SK-N-SH treated with all-trans-retinoic acid at 6 μM for 48 hours (cell line): ENCODE measurements around the gene CACNG1.

Experiments used
- BACH2 ChIP-seq: fragments of 250-450 bp; sonication (Bioruptor Pico); IDR thresholded peaks from 2 replicates; pipeline ENCODE4 v1.9.0; 2021; ENCODE audit warnings: mild to moderate bottlenecking, borderline replicate concordance
- CREB5 ChIP-seq: fragments of 250-450 bp; sonication (Bioruptor Pico); IDR thresholded peaks from 2 replicates; pipeline ENCODE4 v1.5.1; 2020; ENCODE audit warnings: low read depth, mild to moderate bottlenecking, moderate library complexity
- GLIS3 ChIP-seq: fragments of 250-450 bp; sonication (Bioruptor Pico); IDR thresholded peaks from 2 replicates; pipeline ENCODE4 v1.5.0; 2020; ENCODE audit warnings: mild to moderate bottlenecking, moderate library complexity
- ISL1 ChIP-seq: fragments of 250-450 bp; sonication (Bioruptor Pico); IDR thresholded peaks from 2 replicates; pipeline ENCODE4 v2.1.2; 2022; ENCODE audit warnings: mild to moderate bottlenecking, moderate library complexity
- OSR1 ChIP-seq: fragments of 250-450 bp; sonication (Bioruptor Pico); IDR thresholded peaks from 2 replicates; pipeline ENCODE4 v1.8.0; 2022; ENCODE audit warnings: moderate library complexity, mild to moderate bottlenecking, inconsistent platforms
- PATZ1 ChIP-seq: fragments of 250-450 bp; sonication (Bioruptor Pico); IDR thresholded peaks from 2 replicates; pipeline ENCODE4 v1.8.0; 2020; ENCODE audit warnings: mild to moderate bottlenecking, moderate library complexity, borderline replicate concordance
- RARB ChIP-seq: fragments of 250-450 bp; sonication (Bioruptor Pico); IDR thresholded peaks from 2 replicates; pipeline ENCODE4 v1.8.0; 2021; ENCODE audit warnings: mild to moderate bottlenecking, moderate library complexity
- TOX ChIP-seq: fragments of 250-450 bp; sonication (Bioruptor Pico); IDR thresholded peaks from 2 replicates; pipeline ENCODE4 v1.8.0; 2021; ENCODE audit warnings: mild to moderate bottlenecking, moderate library complexity, borderline replicate concordance
- TSHZ2 ChIP-seq: fragments of 250-450 bp; sonication (Bioruptor Pico); IDR thresholded peaks from 2 replicates; pipeline ENCODE4 v1.5.0; 2020; ENCODE audit warnings: mild to moderate bottlenecking, moderate library complexity
- ZFP3 ChIP-seq: fragments of 250-450 bp; sonication (Bioruptor Pico); IDR thresholded peaks from 2 replicates; pipeline ENCODE4 v1.5.0; 2020; ENCODE audit warnings: mild to moderate bottlenecking, moderate library complexity
- ZNF8 ChIP-seq: fragments of 450-650 bp; formaldehyde crosslinking; IDR thresholded peaks from 2 replicates; pipeline ENCODE4 v1.5.0; 2020; ENCODE audit warnings: mild to moderate bottlenecking, moderate library complexity
- TF ChIP-seq, protein P1 (sequence below): fragments of 250-450 bp; sonication (Bioruptor Pico); IDR thresholded peaks from 2 replicates; pipeline ENCODE4 v1.8.0; 2021; ENCODE audit warnings: low read depth, mild to moderate bottlenecking, moderate library complexity, borderline replicate concordance

DNA sequence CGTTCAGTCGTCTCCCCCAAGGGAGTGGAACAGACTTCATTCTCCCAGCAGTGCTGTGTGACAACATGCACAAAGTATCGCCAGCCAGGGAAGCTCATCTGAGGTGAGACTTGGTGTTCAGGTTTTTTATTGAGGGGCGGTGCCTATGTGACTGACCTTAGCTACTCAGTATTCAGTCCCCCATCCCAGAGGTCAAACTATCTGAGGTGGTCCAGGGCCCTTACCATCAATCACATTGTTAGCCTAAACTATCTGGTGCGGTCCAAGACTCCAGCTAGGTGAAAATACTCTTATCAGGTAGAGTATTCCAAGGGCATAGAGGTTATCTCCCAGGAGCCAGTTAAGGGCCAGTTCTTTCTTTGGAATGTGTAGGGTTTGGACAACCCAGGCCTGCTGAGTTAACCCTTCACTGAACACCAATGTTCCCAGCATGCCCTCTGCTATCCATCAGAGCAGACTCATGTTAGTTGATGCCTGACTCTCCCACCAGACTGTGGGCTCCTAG is 5.4 kb upstream of the CACNG1 start:
- no peak for TF ChIP-seq ZFP3
- no peak for TF ChIP-seq CREB5 (CRISPR knock-in tag)
- no peak for TF ChIP-seq GLIS3 (CRISPR knock-in tag)
- no peak for TF ChIP-seq ZNF8 (CRISPR knock-in tag)
- no peak for TF ChIP-seq PATZ1 (CRISPR knock-in tag)
- TF ChIP-seq BACH2, result no peak
- TF ChIP-seq ISL1 (CRISPR knock-in tag), result no peak
- TF ChIP-seq OSR1 (CRISPR knock-in tag), result no peak
- TF ChIP-seq, protein P1, sequence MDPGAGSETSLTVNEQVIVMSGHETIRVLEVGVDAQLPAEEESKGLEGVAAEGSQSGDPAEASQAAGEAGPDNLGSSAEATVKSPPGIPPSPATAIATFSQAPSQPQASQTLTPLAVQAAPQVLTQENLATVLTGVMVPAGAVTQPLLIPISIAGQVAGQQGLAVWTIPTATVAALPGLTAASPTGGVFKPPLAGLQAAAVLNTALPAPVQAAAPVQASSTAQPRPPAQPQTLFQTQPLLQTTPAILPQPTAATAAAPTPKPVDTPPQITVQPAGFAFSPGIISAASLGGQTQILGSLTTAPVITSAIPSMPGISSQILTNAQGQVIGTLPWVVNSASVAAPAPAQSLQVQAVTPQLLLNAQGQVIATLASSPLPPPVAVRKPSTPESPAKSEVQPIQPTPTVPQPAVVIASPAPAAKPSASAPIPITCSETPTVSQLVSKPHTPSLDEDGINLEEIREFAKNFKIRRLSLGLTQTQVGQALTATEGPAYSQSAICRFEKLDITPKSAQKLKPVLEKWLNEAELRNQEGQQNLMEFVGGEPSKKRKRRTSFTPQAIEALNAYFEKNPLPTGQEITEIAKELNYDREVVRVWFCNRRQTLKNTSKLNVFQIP (CRISPR knock-in tag), result no peak
- no peak for TF ChIP-seq RARB
- no peak for TF ChIP-seq TOX
- TF ChIP-seq TSHZ2 (CRISPR knock-in tag), result no peak
